Measurements from ENCODE around the gene RNF111.
"Not testable (repeated sequence)": the region's sequence is repeated elsewhere in the genome, so short reads cannot be mapped to it uniquely, and the experiment has no call there.

RNF111 gene

DNA sequence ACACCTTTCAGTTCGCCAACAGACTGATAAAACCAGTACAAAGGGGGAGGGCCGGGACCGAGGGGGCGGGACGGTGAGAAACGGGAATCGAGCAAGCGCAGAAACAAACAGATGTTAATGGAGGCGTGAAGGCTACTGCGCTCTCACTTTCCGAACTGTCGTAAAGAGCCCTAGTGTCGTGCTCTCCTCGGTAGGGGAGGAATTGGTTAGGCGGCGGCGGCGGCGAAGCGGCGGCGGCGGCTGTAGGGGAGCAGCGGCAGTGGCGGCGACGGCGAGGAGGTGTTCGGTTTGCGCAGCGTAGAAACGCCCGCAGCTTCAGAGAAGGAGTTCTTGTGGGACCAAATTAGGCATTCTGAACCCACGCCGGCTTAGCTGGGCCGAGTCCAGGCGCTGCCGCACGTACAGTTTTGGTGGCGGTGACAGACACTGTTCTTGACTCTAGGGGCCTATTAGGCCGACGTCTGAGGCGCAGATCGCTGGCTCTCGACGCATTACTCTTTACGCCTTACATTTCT is at the start of gene RNF111:
Gene RNF111, plus strand, starts transcription at position 173 of the 515 bp plus-strand sequence. CDS start 43,160 bp downstream, outside the sequence.
- peak; percentile 93 to 95 for DNase-seq

DNA sequence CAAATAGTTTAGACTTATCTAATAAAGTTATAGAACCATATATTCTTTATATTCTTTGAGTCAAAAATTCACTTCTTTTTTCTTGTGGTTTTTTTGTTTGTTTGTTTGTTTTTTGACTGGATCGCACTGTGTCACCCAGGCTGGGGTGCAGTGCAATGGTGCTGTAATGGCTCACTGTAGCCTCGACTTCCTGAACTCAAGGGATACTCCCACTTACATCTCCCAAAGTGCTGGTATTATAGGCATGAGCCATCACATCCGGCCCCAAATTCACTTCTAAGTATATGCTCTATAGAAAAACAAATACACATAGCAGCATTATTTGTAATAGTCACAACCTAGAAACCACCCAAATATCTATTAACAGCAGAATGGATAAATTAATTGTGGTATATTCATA is 40.3 kb upstream of the RNF111 start:
- DNase-seq = no peak

DNA sequence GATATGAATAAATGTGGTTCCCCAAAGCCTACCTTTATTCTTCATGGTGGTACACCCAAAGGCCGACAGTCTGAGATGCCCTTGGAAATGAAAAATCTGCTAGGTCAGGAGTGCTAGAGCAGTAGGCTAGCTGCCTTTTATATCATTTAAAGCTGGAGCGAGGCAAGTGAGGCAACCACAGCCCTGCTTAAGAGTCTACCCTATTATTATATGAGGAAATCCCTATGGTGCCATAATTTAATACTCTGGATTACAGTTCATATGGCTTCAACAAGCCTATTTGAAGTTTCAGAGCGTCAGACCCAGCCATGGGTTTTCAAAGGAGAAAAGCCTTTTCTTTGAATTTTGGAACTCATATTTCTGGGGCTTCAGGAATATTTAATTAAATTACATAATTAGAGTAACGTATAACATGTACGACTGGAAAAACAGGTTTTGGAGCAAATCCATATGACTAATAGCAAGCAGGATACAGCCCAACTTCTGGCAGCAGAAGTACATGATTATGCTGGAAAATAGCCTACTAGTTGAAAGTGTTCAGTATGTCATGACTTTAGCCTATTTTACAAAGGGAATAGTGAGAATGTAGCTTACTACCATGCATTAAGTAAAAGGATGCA is 36.0 kb upstream of the RNF111 start:
- no peak for DNase-seq

DNA sequence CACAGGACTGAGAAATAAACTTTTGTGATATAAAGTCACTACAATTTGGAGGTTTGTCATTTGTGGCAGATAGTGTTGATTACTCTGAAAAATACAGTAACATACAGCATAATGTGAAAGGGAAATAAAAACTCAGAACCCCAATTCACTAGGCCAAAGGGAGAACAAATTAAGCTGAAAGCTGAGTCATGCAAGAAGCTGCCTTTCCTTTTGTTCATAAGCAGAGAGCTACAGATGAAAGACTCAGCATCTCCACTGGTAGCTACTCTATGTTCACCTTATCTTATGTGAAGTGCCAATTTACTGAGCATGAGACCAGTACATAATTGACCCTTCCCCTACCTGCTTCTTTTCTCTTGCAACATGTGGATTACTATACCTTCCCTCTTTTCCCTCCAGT is 34.7 kb upstream of the RNF111 start:
- no peak for DNase-seq

DNA sequence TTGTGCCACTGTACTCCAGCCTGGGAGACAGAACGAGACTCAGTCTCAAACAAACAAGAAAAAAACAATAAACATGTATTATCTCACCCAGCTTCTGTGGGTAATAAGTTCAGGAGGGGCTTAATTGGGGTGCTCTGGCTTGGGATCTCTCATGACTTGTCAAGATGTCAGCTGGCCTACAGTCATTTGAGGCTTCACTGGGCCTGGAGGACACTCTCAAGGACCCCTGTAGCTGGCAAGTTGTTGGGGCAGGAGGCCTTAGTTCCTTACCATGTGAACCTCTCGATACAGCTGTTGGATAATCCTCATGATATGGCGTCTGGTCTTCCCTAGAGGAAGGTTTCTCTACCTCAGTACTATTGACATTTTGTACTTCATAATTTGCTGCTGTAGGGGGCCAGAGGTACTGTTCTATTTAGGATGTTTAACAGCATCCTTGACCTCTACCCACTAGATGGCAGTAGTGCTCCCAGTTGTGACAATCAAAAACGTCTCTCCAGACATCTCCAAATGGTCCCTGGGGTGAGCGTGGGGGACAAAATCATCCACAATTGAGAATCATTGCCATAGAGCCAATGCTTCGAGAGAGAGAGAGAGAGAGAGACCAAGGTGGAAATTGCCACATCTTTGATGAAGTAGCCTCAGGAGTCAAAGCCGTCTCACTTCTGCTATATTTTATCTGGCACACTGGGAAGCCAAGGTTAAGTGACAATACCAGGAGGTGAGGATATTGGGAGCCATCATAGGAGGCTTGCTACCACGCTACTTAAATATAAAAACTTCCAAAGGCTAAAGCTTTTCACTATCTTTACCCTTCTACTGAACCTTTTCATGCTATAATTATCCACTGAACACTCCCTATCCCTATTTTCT is 30.1 kb upstream of the RNF111 start:
- DNase-seq = peak; percentile 68 to 78

DNA sequence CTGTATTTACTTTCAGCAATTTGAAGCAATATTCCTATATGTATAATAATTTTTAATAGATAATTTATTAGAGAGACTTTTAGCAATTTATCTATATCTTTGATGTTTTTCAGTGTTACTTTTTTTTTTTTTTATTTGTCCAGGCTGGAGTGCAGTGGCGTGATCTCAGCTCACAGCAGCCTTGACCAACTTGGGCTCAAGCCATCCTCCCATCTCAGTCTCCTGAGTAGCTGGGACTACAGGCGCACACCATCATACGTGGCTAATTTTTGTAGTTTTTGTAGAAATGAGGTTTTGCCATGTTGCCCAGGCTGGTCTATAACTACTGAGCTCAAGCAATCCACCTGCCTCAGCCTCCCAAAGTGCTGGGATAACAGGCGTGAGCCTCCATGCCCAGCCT is 28.7 kb upstream of the RNF111 start:
- no peak for DNase-seq

DNA sequence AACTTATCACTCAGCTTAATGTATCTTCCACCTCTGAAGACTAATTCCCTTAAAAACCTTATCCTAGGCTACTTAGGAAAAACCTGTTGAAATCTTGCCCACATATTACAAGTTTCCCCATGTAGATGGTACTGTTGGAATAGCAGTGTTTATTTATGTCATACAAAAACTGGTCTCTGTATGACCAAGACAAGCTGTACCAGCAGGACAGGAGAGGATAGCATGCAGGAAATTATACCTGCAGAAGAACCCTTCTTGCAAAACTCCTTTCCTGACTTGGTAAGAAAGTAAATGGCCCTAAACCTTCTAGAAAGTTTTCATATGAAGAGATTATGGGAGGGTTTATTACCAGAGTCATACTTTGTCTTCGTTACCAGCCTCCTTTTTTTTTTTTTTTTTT is 25.3 kb upstream of the RNF111 start:
- no peak for DNase-seq

DNA sequence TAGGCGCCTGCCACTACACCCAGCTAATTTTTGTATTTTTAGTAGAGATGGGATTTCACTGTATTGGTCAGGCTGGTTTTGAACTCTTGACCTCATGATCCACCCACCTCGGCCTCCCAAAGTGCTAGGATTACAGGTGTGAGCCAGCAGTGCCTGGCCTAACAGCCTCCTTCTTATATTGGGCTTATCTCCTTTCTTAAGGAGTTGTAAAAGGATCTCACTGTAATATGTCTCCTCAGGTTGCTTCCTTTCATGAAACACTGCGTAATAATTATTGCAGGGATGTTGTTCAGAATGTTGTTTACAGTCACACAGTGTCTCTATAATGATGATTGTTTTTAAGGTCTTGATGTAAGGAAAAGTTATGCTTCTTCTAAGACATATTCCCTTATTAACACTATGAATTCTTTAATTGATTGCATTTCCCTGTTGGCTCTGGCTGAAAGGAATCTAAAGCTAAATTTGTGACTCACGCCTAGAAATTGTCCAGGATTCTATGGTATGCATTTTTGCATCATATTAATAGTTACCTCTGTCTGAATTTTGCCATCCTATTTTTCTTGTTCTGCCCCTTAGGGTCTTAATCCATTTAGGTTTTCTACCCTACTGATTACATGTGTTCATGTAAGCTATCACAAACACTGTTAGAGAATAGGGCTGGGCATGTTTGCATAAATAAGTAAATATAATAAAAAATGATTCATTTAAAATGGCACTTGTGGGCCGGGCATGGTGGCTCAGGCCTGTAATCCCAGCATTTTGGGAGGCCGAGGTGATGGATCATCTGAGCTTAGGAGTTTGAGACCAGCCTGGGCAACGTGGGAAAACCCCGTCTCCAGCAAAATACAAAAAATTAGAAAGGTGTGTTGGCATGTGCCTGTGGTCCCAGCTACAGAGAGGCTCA is 24.5 kb upstream of the RNF111 start:
- DNase-seq = no peak

DNA sequence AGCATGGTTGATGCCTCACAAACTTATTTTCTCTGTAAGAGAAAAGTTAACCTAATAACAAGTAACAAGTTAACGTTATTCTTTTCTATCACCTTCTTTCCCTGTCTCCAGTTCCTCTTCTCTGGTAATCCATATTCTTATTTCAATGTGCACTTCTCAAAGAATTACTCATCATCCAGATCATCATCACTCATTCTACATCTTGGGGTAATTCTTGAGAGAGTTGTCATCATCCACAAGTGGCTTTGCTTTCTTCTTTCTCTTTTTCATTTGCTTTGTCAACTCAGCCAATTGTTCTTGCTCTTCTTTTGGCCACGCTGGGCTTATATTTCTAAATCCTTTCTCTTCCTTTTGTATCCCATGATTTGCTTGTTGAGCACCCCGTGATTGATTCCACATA is 20.8 kb upstream of the RNF111 start:
- DNase-seq = no peak

DNA sequence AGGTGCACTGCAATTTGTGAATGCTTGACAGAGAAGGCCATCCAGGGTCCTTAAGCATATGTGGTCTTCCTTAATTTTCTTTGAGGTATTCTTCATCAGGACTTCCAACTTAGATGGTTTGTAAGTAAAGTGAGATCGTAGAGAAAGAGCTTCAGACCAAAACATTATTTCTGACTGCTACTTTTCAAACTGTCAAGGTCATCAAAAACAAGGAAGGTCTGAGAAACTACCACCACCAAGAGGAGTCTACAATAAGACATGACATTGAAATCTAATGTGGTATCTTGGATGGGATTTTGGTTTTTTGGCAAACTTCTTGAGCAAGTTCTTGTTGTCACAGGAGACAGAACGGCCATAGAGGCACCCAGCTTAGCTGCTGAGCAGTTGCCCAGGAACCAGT is 20.0 kb upstream of the RNF111 start:
- no peak for DNase-seq

DNA sequence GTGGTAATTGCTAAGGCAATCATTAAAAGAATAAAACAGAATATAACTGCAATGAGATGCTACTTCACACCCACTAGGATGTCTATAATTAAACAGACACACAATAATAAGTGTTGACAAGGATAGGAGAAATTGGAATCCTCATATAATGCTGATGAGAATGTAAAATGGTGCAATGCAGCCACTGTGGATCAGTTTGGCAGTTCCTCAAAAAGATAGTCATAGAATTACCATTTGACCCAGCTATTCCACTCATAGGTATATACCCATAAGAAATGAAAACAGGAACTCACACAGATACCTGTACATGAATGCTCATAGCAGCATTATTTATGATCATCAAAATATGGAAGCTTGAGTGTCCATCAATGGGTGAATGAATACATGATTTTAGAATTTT is 9.6 kb upstream of the RNF111 start:
- no peak for DNase-seq

DNA sequence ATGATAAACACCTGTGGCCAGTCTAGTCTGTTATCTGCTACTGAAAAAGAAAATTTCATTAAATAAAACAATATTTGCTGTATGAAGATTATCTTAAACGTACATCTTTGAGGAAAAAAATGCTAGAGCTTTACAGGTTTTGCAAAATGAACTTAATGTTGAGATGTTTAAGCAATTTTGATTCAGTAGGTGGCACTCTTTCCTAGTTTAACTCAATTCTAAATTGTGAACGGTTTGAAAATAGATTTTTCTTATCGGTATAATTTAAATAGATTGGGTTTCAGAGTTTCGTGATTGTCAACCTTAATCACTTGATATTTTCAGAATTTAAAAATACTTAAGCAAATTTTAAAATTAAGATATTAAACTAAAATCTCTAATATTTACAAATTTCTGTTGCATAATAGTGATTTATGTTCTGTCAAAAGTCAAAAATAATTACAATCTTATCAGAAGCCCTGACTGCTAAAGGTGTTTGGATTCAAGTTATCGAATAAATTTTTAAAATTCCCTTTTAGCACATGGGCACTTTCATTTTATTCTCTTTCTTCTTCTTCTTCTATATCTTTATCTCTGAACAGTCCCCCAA is 7.0 kb upstream of the RNF111 start:
- DNase-seq = peak in 1 of 2 donors; percentile 67

DNA sequence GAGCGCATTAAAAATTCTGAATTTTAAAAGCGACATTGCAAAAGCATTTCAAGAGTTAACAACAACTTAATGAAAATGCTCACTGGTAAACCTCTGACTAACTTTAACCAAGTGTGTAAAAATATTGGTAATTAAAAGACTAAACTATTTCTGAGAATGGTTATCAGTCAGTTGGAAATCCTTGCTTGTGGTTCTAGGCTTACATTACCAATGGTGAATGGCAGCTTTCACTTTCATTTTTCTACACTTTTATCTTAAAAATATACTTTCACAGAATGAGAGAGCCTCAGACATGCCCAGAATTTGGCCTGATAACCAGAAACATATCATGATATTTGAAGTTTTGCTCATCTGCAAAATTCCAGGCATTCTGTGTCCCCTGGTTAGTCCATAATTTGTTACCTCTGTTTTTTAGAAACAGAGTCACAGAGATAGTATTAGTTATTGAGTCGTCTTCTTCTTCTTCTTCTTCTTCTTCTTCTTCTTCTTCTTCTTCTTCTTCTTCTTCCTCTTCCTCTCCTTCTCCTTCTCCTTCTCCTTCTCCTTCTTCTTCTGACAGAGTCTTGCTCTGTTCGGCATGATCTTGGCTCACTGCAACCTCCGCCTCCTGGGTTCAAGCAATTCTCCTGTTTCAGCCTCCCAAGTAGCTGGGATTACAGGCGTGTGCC is 5.5 kb upstream of the RNF111 start:
- DNase-seq = peak in 1 of 2 donors; percentile 67

DNA sequence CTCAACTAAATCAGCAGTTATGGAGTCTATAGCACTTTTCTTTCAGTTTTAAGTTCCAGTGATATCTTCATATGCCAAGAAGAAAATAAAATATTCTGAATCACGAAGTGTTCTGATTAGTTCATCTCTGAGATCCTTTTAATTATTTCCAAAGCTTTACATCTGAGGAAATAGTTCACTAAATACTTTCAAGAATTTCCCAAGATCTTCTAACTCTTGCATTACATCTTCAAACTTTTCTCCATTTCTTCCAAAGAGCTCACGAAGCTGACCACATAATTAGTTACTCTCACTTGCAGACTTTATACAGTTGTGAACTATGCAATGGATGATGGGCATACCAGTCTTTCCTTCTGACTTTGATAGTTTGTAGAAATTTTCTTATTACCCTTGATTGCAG is 4.2 kb upstream of the RNF111 start:
- no peak for DNase-seq

DNA sequence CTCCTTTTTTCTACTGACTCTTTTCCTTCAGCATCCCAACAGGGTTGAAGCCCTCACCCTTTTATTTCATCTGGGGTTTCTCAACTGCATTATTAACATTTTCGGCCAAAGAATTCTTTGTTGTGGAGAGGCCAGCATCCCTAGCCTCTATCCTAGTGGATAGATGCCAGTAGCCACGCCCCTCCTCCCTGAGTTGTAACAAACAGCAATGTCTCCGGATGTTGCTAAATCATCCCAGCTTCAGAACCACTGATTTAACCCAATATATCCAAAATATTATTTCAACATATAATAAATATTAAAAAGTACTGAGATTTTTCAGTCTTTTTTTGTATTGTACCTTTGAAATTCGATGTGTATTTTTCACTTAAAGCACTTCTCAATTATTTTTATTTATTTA is 2.0 kb upstream of the RNF111 start:
- no peak for DNase-seq

DNA sequence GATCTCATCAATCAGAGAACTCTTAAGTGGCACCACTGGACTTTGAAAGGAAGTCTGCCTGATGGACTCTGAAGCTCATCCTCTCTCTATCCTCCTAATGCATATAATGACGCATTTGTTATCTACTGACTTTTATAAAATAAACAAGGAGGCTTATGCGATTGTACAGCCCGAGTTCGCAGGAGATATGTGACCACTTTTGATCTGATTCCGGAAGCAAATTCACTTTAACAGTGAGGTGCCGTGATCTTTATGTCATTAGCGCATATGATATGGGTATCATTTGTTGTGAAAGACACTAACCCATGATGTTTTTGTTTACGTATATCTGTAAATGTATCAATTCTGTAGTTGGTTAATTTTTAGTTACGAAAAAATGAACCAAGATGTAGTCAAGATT is 427 bp upstream of the RNF111 start:
- DNase-seq = no peak

DNA sequence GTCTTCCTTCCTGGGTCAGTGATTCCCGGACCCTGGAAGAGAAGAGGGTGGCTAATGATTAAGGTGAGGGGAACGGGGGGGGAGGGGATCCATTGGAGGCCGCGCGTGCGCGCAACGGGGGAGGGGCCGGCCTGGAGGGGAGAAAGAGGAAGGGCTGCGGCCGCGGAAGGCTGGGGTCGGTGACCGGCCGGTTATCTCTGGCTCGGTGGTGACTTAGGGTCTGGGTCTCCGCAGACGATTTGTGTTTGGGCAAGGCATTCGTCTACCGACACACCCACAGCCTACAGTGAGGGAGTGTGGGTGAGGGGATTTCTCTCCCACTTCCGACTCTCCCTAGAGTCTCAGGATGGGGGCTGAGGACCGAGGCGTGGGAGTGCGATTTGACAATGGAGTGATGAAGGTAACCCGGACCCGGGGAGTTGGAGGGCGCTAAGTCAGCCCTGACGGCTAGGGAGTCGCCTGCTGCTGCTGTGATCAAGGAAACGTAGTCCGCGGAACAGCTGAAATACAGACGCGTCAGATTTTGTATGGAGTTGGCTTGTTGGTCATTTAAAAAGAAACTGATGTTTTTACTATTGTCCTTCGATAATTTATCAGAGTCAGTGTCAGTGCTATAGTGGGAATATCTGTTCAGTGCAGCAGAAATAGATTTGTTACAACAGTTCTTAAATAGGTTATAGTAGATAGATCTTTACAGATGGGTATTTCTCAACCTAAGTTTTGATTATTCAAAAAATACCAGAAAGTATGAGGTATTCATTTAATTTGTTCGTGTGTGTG is 733 bp downstream of the RNF111 start:
- DNase-seq = peak; percentile 54 to 63

DNA sequence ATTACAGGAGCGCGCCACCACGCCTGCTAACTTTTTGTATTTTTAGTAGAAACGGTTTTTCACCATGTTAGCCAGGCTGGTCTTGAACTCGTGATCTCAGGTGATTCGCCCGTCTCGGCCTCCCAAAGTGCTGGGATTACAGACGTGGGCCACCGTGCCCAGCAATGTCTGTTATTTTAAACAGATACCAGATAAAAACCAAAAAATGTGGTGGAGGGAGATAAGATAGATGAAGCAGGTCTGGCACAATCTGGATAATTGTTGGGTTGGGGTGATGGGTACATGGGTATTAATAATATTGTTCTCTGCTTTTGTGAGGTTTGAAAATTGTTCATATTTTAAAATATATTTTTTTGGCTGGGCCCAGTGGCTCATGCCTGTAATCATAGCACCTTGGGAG is 4.7 kb downstream of the RNF111 start:
- no peak for DNase-seq

DNA sequence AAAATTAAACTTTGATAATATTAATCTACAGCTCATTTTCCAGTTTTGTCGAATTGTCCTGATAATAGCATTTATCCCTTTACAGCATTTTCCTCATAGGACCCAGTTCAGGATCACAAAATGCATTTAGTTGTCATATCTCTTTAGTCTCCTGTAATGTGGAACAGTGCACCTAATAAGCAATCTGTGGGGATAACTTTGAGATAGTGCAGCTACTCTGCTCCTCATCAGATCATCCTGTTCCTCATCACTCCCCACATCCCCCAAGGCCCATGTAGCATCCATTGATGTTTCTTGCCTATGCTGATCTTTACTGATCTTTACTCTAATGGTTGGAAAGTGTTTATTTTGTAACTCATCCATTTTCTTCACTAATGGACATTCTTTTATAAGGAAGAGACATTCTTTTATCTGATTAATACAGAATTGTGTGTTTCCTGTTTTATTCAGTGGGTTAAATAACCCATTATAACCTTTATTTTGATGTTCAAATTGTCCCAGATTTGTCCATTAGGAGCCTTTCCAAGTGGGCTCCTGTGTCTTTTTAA is 7.5 kb downstream of the RNF111 start:
- no peak for DNase-seq

DNA sequence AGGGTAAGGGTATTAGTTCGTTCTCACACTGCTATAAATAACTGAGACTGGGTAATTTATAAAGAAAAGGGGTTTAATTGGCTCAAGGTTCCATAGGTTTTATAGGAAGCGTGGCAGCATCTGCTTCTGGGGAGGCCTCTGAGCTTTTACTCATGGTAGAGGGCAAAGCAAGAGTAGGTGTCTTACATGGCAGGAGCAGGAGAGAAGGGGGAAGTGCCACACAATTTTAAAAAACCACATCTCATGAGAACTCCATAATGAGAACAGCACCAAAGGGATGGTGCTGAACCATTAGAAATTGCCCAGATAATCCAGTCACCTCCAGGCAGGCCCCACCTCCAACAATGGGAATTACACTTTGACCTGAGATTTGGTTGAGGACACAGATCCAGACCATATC is 12.2 kb downstream of the RNF111 start:
- no peak for DNase-seq

DNA sequence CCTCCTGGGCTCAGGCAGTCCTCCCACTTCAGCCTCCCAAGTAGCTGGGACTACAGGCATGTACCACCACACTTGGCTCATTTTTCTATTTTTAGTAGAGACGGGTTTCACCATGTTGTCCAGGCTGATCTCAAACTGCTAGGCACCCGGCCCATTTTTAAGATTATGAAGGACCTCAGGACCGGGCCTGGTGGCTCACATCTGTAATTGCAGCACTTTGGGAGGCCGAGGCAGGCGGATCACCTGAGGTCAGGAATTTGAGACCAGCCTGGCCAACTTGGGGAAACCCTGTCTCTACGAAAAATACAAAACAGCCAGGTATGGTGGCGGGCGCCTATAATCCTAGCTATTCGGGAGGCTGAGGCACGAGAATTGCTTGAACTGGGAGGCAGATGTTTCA is 12.8 kb downstream of the RNF111 start:
- not testable (repeated sequence) for DNase-seq

All from CD4-positive, alpha-beta T cell treated with Interferon alpha-2 for 1 hour (primary cell).